Measurements from ENCODE around the gene IRX2.

IRX2 gene

DNA sequence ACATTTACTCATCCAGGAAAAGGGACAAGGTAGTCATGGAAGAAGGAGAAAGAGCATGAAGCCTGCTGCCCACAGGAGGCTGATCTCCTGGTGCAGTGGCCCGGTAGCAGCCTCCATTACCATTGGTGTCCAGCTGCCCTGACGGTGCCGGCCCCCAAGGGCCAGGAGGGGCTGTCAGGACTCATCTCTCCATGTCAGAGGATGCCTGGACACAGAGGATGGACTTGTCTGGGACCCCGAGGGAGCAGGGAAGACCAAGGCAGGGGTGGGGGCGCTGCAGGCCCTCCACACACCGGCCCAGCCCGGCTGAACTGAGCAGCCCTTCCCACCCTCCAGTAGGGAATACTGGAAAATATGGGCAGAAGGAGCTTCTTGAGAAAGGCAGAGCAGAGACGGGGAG is 52.2 kb downstream of the IRX2 start:
- POLR2A ChIA-PET: no interaction called here
- TF ChIP-seq, protein P1, sequence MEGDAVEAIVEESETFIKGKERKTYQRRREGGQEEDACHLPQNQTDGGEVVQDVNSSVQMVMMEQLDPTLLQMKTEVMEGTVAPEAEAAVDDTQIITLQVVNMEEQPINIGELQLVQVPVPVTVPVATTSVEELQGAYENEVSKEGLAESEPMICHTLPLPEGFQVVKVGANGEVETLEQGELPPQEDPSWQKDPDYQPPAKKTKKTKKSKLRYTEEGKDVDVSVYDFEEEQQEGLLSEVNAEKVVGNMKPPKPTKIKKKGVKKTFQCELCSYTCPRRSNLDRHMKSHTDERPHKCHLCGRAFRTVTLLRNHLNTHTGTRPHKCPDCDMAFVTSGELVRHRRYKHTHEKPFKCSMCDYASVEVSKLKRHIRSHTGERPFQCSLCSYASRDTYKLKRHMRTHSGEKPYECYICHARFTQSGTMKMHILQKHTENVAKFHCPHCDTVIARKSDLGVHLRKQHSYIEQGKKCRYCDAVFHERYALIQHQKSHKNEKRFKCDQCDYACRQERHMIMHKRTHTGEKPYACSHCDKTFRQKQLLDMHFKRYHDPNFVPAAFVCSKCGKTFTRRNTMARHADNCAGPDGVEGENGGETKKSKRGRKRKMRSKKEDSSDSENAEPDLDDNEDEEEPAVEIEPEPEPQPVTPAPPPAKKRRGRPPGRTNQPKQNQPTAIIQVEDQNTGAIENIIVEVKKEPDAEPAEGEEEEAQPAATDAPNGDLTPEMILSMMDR (IDR thresholded peaks at IDR 0.05; ENCODE audit: insufficient read depth, low read length, missing control alignments): no peak
- no peak overlapping the region for H3K4me3 ChIP-seq (ENCODE audit: low read depth, low read length)
- CTCF ChIA-PET: no interaction called here
- DNase-seq (ENCODE audit: low read depth, low spot score): no peak

DNA sequence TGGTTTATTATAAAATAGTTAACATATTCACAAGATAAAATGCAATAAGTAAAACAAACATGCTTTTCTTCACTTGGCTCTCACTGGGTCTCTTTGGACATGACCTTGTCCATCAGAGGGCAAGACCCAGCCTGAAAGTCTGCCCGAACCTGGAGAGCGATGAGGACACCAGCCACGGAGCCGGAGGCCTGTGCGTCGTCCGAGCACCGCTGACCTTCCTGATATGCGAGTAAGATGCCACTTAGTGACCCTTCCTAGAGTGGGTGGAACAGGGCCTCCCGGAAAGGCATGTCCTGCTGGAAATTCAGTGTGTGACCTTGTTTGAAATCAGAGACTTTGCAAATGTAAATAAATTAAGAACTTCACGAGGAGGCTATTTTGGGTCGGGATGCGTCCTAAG is 52.9 kb downstream of the IRX2 start:
- TF ChIP-seq, protein P1 (IDR thresholded peaks at IDR 0.05; ENCODE audit: insufficient read depth, low read length, missing control alignments): no peak
- no peak for DNase-seq (ENCODE audit: low read depth, low spot score)
- ChIA-PET CTCF (no interaction called here), POLR2A (no interaction called here)
- H3K4me3 ChIP-seq (ENCODE audit: low read depth, low read length): no peak overlapping the region

DNA sequence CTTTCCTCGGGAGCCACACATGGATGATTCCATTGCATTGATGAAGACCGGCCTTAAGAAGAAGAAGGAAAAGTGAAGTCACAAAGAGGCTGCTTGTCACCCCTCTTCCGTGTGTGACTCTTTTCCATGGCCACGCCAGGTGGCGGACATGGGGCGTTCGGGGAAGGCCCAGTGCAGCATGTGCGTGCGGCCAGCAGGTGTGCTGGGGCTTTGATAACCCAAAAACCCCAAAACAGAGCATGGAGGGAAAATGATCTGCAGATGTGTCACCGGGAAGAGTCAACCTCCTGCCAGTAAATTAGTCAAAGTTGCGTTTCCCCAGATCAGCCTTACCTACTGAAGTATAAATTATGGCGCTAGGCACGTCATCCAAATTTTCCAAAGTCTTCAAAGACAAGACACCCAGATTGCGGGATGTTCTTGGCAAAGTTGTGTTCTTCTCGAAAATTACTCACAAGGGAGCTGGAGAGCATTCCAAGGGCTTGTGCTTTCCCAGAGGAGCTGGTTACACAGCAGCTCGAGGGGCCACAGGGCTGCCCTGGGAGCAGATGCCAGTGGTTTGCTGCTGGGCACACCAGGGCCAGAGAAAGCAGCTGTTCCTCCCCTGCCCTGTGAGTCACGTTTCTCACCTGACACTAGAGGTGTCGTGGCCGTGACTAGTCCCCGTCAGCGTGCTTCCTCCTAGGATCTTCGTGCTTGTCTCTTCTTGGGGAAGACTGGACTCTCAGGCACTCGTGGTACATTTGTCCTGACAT is 53.9 kb downstream of the IRX2 start:
- CTCF ChIA-PET: no interaction called here
- DNase-seq (ENCODE audit: low read depth, low spot score): no peak
- POLR2A ChIA-PET: no interaction called here
- H3K4me3 ChIP-seq (ENCODE audit: low read depth, low read length): no peak overlapping the region
- TF ChIP-seq, protein P1 (IDR thresholded peaks at IDR 0.05; ENCODE audit: insufficient read depth, low read length, missing control alignments): no peak

- POLR2A ChIA-PET: no interaction called here
- CTCF ChIA-PET: no interaction called here
- no peak overlapping the region for H3K4me3 ChIP-seq (ENCODE audit: low read depth, low read length)
- no peak for DNase-seq (ENCODE audit: low read depth, low spot score)
- TF ChIP-seq, protein P1 (IDR thresholded peaks at IDR 0.05; ENCODE audit: insufficient read depth, low read length, missing control alignments): no peak
These were observed 54.4 kb downstream of the IRX2 start for GRCh38 chr5:2697041-2697440.

All from AG04449 (cell line).